Spleen (tissue), 7 donors: ENCODE data around the gene AQP9.

ENCODE experiments used
- POLR2A ChIP-seq, 3 donors: fragments of 450-650 bp; IDR thresholded peaks; one replicate each; pipeline ENCODE4 v1.5.1; 2017; ENCODE audit warnings: antibody characterized with exemption in 3 of 3, mild to moderate bottlenecking in 1 of 3
- POLR2AphosphoS5 ChIP-seq, 3 donors: sonication (generic); formaldehyde crosslinking; IDR thresholded peaks; one replicate each; pipeline ENCODE4 v1.5.1; 2017; ENCODE audit warnings: antibody characterized with exemption in 3 of 3
- TF ChIP-seq, protein P1 (sequence below), 11 experiments: fragments of 200-600 bp in 7 of 11; fragments of 450-650 bp in 4 of 11; sonication (generic) in 4 of 11; IDR thresholded peaks in 8 of 11; conservative IDR thresholded peaks in 3 of 11; 1 replicate in 7 of 11; 2 replicates in 4 of 11; pipeline versions ENCODE4 v1.4.0 to v1.8.0; 2016 to 2021; ENCODE audit warnings: antibody characterized with exemption in 11 of 11, inconsistent platforms in 4 of 11, mild to moderate bottlenecking in 1 of 11
- donor health status: DM: no; HTN: no; CAD: no; lungs with moderate emphysema.
- donor health status: DM: no; HTN: no; CAD: no.
- donor health status: DM: no; HTN: no; CAD: no.

DNA sequence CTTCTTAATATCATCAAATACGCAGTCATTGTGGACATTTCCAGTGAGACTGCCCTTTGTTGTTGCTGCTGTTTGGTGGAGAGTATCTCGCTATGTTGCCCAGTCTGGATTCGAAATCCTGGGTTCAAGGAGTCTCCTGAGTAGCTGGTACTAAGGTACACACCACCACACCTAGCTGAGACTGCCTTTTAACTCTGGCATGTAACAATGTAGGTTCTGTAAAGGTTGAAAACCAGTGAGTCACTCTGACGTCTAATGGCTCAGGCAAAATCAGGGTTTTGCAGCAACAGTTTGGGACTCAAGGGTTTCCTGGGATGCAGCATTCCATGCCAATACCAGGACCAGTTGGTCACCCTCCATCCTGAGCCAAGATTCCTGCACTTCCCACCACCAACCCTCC is 52.2 kb downstream of the AQP9 start:
- TF ChIP-seq, protein P1, sequence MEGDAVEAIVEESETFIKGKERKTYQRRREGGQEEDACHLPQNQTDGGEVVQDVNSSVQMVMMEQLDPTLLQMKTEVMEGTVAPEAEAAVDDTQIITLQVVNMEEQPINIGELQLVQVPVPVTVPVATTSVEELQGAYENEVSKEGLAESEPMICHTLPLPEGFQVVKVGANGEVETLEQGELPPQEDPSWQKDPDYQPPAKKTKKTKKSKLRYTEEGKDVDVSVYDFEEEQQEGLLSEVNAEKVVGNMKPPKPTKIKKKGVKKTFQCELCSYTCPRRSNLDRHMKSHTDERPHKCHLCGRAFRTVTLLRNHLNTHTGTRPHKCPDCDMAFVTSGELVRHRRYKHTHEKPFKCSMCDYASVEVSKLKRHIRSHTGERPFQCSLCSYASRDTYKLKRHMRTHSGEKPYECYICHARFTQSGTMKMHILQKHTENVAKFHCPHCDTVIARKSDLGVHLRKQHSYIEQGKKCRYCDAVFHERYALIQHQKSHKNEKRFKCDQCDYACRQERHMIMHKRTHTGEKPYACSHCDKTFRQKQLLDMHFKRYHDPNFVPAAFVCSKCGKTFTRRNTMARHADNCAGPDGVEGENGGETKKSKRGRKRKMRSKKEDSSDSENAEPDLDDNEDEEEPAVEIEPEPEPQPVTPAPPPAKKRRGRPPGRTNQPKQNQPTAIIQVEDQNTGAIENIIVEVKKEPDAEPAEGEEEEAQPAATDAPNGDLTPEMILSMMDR (IDR thresholded peaks at IDR 0.05 in 8 of 11, conservative IDR thresholded peaks at IDR 0.05 in 3 of 11) = no peak
- TF ChIP-seq POLR2A (IDR thresholded peaks at IDR 0.05) = no peak
- no peak for TF ChIP-seq POLR2AphosphoS5 (IDR thresholded peaks at IDR 0.05)
